Measurements from ENCODE around the gene GSC.
"Not testable (repeated sequence)": the region's sequence is repeated elsewhere in the genome, so short reads cannot be mapped to it uniquely, and the experiment has no call there.

Gene GSC

GRCh38 chr14:94738097-94738496 lies 31.8 kb downstream of the GSC start:
- no peak for DNase-seq

DNA sequence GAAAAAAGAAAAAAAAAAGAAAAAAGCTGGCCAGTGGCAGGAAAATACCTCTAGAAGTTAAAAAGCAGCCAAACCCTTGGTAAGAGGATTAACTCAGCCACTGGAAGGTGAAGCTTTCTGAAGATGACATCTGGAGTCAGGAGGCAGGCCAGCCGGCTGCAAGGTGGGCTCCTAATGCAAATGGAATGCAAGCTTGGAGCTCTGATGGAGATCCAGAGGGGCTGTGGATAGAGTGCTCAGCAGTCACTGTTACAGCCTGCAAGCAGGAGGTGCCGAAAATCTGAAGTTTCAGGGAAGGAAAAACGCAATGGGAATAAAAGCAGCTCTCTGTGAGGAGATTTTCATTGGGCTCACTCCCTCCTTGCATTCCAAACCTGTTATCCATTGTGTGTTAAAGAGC lies 41.0 kb downstream of the GSC start:
- no peak for DNase-seq

DNA sequence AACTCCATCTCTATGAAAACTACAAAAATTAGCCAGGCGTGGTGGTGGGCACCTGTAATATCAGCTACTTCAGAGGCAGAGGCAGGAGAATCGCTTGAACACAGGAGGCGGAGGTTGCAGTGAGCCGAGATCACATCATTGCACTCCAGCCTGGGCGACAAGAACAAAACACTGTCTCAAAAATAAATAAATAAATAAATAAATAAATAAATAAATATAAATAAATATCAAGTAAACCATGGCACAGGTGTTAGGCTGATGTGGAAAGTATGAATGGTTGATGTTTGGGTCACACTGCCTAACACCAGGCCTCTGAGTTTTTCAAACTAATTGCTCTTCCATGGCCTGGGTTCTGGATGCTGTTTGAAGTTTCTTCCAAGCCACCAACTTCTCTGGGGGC lies 41.5 kb downstream of the GSC start:
- not testable (repeated sequence) for DNase-seq

GRCh38 chr14:94726649-94727048 lies 43.3 kb downstream of the GSC start:
- not testable (repeated sequence) for DNase-seq

DNA sequence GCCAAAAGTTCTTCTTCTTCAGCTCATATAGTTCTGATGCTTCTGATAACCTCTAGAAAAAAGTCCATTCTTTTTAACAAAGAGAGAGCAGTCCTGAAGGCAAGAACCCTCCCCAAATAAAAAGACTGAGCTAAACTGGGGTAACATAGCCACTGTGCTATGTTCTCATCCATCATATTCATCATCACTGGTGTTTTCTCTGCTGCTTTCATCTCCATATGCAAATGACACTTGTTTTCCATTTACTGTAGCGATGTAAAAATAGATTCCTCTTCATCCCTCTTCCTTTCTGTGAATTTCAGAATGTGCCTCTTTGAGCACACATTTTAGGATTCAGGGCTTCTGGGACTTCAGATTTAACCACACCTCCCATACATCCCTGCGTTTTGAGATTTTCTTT lies 44.9 kb downstream of the GSC start:
- DNase-seq, result no peak

- no peak for DNase-seq
Measured at GRCh38 chr14:94722397-94722796, 47.5 kb downstream of the GSC start.

Data from CD4-positive, alpha-beta T cell treated with Interleukin-17A for 4 hours (primary cell).